HG03432 (cell line): Measurements from ENCODE around the gene RAB42.
"Not testable (repeated sequence)": the region's sequence is repeated elsewhere in the genome, so short reads cannot be mapped to it uniquely, and the experiment has no call there.

ENCODE experiments used
- ATAC-seq: cut with Tn5 transposase; IDR thresholded peaks from one replicate; pipeline ENCODE4 v1.9.1; 2021; ENCODE audit warnings: mild to moderate bottlenecking, moderate library complexity; ENCODE audit not compliant: unreplicated experiment

The RAB42 gene

GRCh38 chr1:28582248-28582615, 9.8 kb upstream of the RAB42 start:
- ATAC-seq, result no peak

- not testable (repeated sequence) for ATAC-seq
Observed at GRCh38 chr1:28586585-28587391, 5.3 kb upstream of the RAB42 start.

DNA sequence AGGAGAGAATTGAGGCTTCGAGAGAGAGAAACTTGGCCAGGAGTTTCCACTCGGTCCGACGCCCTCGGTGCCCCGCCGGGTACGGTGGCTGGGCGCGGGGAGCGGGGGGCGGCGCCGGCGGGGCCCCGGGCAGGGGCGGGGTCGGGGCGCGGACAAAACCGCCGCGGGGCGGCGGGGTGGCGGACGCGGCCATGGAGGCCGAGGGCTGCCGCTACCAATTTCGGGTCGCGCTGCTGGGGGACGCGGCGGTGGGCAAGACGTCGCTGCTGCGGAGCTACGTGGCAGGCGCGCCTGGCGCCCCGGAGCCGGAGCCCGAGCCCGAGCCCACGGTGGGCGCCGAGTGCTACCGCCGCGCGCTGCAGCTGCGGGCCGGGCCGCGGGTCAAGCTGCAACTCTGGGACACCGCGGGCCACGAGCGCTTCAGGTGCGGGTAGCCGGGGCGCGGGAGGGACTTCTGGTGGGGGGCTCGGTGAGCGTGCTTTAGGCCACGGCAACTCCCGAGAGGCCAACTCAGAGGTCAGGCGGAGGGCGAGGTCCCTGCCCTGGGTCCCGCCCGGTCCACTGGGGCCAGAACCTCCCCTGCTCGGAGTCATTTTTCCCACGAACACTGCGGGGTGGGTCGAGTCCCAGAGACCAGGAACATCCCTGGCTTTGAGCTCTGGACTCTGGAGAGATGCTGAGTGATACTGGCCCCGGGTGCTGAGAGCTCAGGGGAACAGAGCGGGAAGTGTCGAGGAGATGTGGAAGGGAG, 431 bp downstream of the RAB42 start:
- peak; percentile 55 for ATAC-seq

DNA sequence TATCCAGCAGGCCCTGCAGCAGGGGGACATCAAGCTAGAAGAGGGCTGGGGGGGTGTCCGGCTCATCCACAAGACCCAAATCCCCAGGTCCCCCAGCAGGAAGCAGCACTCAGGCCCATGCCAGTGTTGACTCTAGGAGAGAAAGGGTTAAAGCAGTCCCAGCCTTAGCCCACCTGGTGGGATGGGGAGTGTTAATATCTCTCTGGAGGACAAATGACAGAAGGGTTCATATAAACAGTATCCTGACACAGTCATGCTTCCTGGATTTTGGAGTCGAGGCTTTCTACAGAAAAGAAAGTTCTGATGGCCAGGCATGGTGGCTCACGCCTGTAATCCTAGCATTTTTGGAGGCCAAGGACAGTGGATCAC, 1.9 kb downstream of the RAB42 start:
- not testable (repeated sequence) for ATAC-seq

GRCh38 chr1:28594686-28595411, 2.8 kb downstream of the RAB42 start:
- ATAC-seq, result not testable (repeated sequence)

- no peak for ATAC-seq
Observed at GRCh38 chr1:28595412-28596191, 3.5 kb downstream of the RAB42 start.

DNA sequence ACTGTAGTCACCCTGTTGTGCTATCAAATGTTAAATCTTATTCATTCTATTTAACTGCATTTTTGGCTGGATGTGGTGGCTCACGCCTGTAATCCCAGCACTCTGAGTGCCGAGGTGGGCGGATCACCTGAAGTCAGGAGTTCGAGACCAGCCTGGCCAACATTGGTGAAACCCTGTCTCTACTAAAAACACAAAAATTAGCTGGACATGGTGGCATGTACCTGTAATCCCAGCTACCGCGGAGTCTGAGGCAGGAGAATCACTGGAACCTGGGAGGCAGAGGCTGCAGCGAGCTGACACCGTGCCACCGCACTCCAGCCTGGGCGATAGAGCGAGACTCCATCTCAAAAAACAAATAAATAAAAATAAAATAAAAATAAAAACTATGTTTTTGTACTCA, 4.2 kb downstream of the RAB42 start:
- not testable (repeated sequence) for ATAC-seq

DNA sequence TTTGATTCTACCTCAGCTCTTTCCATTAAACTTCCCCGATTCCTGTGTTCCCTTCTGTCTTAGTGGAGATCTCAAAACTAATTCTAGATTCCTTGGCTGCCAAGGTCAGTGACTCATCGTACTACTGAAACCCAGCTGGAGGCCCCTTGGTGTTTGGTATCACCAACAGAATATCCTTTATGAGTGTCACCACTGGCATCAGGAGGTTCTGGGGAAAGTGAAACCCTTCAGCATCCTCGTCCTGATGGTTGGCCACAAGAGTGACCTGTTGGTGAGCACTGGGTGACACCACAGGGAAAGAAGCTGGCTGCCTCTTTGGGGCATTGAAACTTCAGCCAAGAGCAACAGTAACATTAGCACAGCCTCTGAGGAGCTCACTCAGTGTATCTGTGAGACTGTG, 9.6 kb downstream of the RAB42 start:
- no peak for ATAC-seq

- ATAC-seq, result no peak
Observed at GRCh38 chr1:28602536-28603439, 10.7 kb downstream of the RAB42 start.

DNA sequence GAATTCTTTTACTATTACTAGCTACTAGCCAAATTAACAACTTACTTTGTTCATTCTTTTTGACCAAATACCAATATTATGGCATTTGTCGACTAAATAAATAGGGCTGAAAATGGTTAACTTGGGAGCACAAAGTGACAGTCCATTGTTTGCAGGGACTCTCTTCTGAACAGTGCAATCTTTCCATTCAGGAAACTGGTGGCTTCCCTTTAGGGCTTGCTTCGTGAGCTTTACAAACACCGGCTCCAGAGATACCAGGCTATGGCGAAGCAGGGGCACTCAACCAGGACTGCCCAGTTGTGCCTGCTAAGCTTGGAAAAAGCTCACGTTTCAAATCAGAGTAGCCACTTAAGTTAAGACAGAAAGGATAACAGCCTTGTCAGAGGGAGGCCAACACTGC, 12.3 kb downstream of the RAB42 start:
- ATAC-seq, result no peak

GRCh38 chr1:28604962-28605361, 12.9 kb downstream of the RAB42 start:
- no peak for ATAC-seq

- ATAC-seq, result no peak
Observed at GRCh38 chr1:28606771-28607170, 14.7 kb downstream of the RAB42 start.

- no peak for ATAC-seq
Observed at GRCh38 chr1:28613175-28613574, 21.1 kb downstream of the RAB42 start.

DNA sequence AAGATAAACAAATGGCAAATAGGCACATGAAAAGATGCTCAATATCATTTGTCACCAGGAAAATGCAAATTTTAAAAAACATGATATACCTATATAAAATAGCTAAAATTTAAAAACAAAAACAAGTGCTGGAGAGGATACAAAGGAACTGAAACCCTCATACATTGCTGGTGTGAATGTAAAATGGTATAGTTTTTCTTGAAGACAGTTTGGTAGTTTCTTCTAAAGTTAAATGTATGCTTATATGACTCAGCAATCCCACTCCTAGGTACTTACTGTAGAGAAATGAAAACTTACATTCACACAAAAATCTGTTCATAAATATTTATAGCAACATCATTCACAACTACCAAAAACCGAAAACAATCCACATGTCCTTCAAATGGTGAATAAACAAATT, 39.6 kb downstream of the RAB42 start:
- ATAC-seq, result no peak

DNA sequence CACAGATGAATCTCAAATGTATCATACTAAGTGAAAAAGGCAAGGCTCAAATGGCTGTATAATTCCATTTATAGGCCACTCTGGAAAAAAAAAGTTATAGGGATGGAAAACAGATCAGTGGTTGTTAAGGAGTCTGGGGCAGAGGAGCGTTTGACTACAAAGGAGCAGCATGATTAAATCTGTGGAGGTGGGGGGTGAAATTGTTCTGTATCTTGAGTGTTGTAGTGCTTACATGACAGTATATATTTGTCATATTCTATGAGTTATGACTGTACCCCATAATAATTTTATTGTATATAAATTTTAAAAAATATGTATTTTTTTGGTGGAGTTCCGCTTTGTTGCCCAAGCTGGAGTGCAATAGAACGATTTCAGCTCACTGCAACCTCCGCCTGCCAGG, 40.5 kb downstream of the RAB42 start:
- ATAC-seq, result no peak

DNA sequence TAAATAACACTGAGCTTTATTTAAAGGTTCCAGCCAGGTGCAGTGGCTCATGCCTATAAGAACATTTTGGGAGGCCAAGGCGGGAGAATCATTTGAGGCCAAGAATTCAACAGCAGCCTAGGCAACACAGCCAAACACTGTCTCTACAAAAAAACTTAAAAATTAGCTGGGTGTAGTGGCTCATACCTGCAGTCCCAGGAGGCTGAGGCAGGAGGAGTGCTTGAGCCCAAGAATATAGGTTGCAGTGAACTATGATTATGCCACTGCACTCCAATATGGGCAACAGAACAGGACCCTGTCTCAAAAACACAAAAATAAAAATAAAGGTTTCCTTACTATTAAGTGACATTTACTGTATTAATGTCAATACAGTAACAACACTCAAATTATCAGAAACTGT, 48.7 kb downstream of the RAB42 start:
- no peak for ATAC-seq

DNA sequence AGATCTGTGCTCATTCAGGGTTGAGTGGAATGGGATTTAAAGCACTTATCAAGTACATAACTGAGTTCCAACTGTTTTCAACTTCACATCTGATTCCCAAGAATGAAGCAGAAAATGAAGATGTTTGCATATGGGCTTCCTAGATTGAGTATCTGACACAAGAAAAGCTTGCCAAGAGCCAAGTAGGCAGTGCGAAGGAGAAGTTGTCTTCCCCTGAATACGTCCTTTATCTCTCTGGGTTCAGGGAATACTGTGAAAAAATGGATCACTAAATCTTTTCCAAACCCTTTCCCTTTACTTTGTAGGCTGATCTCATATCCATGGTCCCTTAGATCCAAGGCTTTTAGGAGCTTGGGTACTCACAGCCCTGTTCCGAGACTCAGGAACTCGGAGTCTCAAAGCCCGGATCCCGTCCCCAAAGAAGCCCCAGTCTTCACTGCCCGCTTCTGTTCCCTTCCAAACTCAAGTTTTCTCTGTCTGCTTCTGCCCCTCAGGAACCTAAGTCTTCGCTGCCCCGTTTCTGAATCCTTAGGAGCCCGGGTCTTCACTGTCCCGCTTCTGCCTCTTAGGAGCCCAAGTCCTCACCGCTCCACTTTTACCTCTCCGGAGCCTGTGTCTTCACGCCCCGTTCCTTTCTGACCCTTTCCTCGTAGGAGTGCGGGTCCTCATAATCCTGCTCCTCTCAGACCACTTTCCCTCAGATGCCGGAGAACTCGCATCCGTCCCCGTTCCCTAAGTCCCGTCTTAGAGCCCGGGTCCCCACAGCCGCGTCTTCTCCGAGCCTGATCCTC, 50.2 kb downstream of the RAB42 start:
- peak; percentile 13 for ATAC-seq

DNA sequence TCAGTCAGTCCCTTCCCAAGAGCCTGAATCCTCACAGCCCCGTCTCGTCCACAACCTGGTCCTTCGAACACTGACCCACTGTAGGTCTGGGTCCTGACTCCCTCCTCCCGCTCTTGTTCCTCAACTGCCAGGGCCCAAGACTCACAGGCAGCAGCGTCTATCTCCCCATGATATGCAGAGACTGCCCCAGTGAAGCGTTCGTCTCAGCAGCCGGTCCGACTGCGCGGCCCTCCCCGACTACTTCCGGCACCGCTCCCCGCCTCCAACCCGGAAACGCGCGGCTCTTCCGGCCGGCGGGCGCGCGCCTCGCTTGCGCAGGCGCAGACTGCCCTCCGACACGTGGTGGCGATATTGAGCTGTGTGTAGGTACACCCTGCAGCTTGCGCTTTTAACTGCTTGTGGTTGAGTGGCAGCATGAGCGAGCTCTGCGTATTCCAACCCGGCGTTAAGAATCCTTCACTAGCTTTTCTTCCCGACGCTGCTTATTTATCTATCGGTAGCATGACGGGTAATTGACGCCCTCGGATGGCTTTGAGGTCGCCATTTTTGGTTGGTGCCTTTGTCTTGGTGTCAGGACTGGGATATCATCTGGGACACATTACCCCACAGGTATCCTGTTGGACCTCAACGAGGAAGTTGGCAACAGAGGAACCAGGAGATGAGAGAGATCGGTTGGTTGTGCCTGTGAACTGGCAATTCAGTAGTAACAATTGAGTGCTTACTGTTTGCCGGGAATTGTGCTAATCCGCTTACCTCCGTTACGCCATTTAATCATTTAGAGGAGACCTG, 51.0 kb downstream of the RAB42 start, which contains the start of gene TAF12:
TAF12 (minus strand) TSS at position 221 of the 789 bp plus-strand sequence. CDS start 20,986 bp downstream, outside the sequence.
- peak; percentile 82 for ATAC-seq
